OCI-LY1 (cell line): ENCODE measurements around the gene JADE1.

Experiments used
- CTCF ChIP-seq: fragments of 200-600 bp; sonication (generic), shearing (Covaris generic); IDR thresholded peaks from 2 replicates; pipeline ENCODE4 v1.5.1; 2017; ENCODE audit warnings: mild to moderate bottlenecking, antibody characterized with exemption, low read length, moderate library complexity, mixed read lengths
- EZH2 ChIP-seq: fragments of 200-600 bp; sonication (generic), shearing (Covaris generic); IDR thresholded peaks from 2 replicates; pipeline ENCODE4 v1.8.0; 2017; ENCODE audit warnings: borderline replicate concordance, mixed run types, mild to moderate bottlenecking, antibody characterized with exemption, low read length, moderate library complexity, mixed read lengths

GRCh38 chr4:128876200-128876599 is 66.7 kb downstream of the JADE1 start:
- no peak for TF ChIP-seq EZH2
- TF ChIP-seq CTCF, result no peak
